HG03565 (cell line): Measurements from ENCODE around the gene SLC28A1.
"Not testable (repeated sequence)": the region's sequence is repeated elsewhere in the genome, so short reads cannot be mapped to it uniquely, and the experiment has no call there.

Experiments
- ATAC-seq: cut with Tn5 transposase; IDR thresholded peaks from one replicate; pipeline ENCODE4 v1.9.1; 2021; ENCODE audit warnings: mild to moderate bottlenecking, moderate library complexity; ENCODE audit not compliant: unreplicated experiment

SLC28A1 gene

DNA sequence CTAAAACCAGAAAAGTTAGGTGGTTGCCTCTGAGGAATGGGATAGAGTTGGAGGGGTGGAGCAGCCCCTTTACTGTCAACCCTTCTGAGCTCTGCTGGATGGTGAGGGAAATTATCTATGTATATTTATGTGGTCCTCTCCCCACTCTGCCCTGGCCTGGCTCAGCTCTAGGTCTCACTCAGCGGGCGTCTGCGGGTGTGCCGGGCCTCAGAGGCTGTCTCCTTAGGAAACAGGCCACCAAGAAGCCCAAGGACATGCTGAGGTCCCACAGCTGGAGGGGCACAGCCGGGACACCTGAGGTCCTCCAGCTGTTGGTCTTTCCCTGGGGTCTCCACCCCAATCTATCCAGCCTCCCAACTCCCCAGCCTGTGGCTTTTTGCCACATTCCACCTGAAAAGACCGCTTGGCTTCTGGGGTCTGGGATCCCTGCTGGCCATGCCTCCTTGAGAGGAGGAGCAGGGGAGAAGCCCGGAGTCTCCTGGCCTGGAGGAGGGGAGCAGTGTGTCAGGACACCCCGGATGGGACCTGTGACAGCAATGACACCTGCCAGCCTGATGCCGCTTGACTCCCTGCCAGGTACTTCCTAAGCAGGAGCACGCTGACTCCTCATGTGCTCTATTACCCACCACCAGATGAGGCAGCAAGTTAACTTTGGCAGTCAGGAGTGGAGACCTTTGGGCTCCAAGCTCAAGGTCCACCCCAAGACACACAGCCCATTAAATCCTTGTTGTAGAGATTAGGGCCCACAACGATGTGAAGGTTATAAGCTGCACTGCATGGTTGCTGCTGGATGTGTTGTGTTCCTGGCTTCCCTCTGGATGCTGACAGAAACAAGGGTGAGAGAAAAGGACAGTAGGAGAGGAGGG, at the start of gene SLC28A1:
SLC28A1 (plus strand) TSS at position 747 of the 866 bp plus-strand sequence. CDS start 3,099 bp downstream, outside the sequence.
- ATAC-seq: no peak

DNA sequence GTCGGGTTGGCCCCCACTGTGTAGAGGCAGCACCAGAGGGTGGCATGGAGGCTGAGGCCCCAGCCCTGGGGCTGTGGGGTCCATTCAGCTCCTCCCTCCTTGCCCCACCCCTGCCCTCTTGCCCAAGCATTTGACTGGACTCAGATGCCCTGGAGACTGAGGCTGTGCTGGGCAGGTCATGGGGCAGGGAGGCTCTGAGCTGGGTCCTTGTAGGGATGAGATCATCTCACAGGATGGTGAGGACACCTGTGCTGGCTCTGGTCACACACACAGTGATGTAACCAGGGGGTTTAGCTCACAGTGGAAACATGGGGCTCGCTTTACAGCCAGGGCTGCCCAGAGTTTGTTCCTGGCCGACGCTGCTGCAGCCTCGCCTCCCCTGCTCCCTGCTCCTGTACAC, 49.5 kb upstream of the SLC28A1 start:
- no peak for ATAC-seq

- no peak for ATAC-seq
Observed at GRCh38 chr15:84835661-84836337, 48.7 kb upstream of the SLC28A1 start.

DNA sequence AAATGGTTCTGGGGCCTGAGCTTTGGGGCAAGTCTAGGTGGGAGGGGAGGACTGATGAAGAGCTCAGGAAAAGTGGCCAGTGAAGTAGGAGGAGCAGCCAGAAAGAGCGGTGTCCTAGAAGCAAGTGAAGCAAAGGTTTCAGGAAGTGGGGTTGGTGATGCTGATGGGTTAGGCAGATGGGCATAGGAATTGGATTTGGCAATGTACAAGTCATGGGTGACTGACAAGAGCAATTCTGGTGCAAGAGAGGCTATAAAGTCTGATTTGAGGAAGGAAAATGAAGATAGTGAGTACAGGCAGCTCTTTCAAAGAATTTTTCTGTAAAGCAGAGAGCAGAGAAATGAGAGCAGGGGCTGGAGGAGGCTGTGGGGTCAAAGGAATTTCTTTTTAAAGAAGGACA, 47.6 kb upstream of the SLC28A1 start:
- no peak for ATAC-seq

GRCh38 chr15:84839714-84840113, 44.7 kb upstream of the SLC28A1 start:
- no peak for ATAC-seq

GRCh38 chr15:84840255-84840654, 44.2 kb upstream of the SLC28A1 start:
- ATAC-seq: no peak

DNA sequence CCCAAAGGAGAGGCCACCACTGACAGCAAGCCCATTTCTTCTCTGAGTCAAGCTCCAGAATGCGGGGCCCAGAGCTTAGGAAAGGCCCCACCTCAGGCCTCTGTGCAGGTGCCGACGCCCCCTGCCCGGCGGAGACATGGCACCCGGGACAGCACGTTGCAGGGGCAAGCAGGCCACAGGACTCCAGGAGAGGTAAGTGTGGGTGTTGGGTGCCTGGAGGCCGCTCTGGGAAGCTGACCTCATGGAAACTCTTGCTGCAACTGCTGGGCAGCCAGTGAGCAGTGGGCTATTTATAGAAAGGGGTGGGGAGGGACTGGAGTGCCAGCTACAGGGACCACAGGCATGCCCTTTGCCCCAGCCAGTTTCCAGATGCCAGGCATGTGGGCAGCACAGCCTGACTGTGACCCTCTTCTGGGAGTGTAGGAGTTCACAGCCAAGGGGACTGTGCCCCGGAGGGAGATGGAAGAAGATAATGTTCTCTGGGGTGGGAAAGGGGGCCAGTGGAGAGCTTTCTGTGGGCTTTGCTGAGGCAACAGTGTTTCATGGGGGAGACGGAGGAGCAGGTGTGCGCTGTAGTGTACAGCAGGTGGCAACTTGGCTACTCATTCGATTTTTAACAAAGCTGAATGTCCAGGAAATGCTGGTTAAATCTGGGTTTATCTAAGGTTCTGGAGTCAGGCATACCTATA, 43.6 kb upstream of the SLC28A1 start:
- ATAC-seq: no peak

DNA sequence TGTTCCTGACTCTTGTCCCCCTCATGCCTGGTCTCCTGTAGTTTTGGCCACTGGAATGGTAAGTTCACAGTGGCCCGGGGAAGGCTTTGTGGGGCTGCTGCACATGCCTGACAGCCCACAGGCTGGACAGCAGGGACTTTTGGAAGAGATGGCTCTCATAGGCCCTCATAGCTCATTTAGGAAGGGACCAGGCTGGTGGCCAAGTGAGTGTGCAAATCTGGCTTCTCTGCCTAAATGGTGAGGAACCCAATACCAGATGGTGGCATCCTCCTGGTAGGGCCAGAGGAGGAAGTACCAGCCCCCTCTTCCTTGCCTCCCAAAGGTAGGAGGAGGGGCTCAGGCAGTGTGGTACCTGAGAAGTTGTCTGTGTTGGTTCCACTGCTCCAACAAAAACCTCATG, 41.7 kb upstream of the SLC28A1 start:
- no peak for ATAC-seq

GRCh38 chr15:84844964-84845363, 39.5 kb upstream of the SLC28A1 start:
- ATAC-seq: no peak

DNA sequence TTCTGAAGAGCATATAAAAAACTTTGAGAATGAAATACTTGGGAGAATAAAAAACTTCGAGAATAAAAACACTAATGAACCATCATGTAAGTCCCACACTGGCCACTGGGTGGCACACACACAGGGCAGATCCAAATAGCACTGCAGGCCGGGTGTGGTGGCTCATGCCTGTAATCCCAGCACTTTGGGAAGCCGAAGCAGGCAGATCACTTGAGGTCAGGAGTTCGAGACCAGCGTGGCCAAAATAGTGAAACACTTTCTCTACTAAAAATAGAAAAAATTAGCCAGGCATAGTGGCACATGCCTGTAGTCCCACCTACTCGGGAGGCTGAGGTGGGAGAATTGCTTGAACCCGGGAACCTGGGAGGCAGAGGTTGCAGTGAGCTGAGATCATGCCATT, 38.8 kb upstream of the SLC28A1 start:
- not testable (repeated sequence) for ATAC-seq

DNA sequence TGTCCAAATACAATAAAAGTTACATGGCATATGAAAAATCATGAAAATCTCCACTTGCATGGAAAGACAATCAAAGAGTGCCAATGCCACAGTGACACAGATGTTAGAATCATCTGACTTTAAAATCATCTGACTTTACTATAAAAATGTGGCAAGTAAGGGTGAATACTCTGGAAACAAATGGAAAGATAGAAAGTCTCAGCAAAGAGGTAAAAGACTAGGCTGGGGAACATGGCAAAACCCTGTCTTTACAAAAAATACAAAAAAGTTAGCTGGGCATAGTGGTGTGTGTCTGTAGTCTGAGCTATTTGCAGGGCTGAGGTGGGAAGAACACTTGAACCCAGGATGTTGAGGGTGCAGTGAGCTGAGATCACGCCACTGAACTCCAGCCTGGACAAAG, 38.2 kb upstream of the SLC28A1 start:
- no peak for ATAC-seq

- no peak for ATAC-seq
Observed at GRCh38 chr15:84847382-84847781, 37.1 kb upstream of the SLC28A1 start.

- ATAC-seq: no peak
Observed at GRCh38 chr15:84852212-84852611, 32.2 kb upstream of the SLC28A1 start.

- ATAC-seq: no peak
Observed at GRCh38 chr15:84855136-84855535, 29.3 kb upstream of the SLC28A1 start.

- no peak for ATAC-seq
Observed at GRCh38 chr15:84855765-84856164, 28.7 kb upstream of the SLC28A1 start.

DNA sequence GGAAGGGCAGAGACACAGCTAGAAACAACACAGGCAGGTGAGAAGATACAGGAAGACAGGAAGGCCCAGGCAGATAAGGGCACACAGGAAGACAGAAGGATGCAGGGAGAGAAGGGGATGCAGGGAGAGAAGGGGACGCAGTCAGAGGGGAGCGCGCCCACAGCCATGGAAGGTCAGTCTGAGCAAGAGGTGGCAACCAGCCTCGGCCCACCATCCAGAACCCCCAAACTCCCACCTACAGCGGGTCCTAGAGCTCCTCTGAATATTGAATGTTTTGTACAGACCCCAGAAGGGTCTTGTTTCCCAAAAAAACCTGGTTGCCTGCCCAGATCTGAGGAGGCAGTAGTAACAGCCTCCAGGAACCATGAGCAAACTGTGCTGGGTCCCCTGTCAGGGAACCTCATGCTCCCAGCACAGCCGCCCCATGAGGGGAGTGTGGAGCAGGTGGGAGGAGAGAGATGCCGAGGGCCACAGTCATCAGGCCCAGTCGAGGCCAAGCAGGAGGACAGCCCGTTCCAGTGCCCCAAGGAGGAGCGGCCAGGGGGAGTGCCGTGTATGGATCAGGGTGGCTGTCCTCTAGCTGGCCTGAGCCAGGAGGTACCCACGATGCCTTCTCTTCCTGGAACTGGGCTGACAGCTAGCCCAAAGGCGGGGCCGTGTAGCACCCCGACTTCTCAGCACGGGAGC, 27.6 kb upstream of the SLC28A1 start:
- ATAC-seq: no peak

GRCh38 chr15:84857418-84858004, 27.0 kb upstream of the SLC28A1 start:
- no peak for ATAC-seq

- no peak for ATAC-seq
Observed at GRCh38 chr15:84858231-84858630, 26.2 kb upstream of the SLC28A1 start.

DNA sequence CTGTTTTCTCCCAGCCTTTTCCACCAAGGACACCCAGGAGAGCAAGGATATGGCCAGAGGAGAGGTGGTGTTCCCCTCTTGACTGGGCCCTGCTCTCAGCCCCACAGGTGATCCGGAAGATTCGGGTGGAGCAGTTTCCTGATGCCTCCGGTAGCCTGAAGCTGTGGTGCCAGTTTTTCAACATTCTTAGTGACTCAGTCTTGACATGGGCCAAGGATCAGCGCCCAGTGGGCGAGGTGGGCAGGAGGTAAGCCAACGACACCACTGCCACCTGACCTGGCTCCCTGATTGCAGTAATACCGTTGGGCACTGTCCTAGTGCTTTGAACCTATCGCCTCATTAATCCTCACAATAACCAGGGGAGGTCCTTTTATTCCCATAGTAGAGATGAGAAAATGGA, 25.3 kb upstream of the SLC28A1 start:
- no peak for ATAC-seq

DNA sequence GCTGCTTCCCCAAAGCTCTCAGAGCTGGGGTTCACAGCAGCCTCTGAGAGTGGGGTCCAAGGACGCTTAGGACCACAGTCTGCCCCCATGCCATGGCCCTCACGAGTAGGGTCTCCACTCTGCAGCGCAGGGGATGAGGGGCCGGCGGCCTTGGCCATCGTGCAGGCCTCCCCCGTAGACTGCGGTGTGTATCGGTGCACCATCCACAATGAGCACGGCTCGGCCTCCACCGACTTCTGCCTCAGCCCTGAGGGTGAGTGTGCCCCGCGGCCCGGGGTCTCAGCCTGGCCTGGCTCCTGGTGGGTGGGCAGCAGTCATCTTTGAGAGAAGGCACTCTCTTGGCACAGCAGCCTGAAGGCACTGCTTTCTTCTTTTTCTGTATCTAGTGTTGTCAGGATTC, 24.8 kb upstream of the SLC28A1 start:
- no peak for ATAC-seq

DNA sequence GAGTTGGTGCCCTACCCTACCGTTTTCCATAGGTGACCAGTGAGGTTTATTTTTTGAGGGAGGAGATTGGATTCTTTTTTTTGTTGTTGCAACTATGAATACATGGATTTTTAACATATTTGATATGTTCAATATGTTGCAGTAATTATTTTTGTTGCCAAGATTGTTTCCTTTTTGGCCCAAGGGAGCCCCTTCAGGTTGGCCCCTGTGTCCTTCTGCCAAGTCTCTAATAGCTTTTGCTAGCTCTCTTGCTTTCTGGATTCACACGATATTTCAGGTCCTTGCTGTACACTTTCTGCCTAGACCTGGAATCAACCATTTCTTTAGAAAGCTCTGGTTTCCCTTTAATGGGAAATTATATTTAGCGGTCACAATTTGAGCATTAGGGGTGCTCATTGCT, 22.7 kb upstream of the SLC28A1 start:
- ATAC-seq: no peak
